Gastroesophageal sphincter (tissue), 4 donors: Measurements from ENCODE around the gene CDC27. TPM values are rescaled to one million over a fixed set of nuclear protein-coding genes. Genes with fewer than 3 reads are reported as not detected.
"Not testable (repeated sequence)": the region's sequence is repeated elsewhere in the genome, so short reads cannot be mapped to it uniquely, and the experiment has no call there.

Source experiments
- ATAC-seq: fragments of 150-250 bp; one replicate; pipeline ENCODE4 v1.9.1; 2016; ENCODE audit warnings: mild to moderate bottlenecking, moderate library complexity
- H3K27ac ChIP-seq, 4 donors: fragments of 200-600 bp; sonication (generic) in 3 of 4; 1 replicate in 3 of 4; 2 replicates in 1 of 4; pipeline ENCODE4 v1.5.1; 2016 to 2019
- H3K27me3 ChIP-seq: fragments of 200-600 bp; sonication (generic); one replicate; pipeline ENCODE4 v1.5.1; 2019
- H3K36me3 ChIP-seq, 2 donors: fragments of 200-600 bp; sonication (generic); one replicate each; pipeline ENCODE4 v1.5.1; 2019; ENCODE audit warnings: control low read depth in 1 of 2
- H3K4me1 ChIP-seq, 3 donors: fragments of 200-600 bp; sonication (generic); 1 replicate in 2 of 3; 2 replicates in 1 of 3; pipeline ENCODE4 v1.5.1; 2016 to 2019; ENCODE audit warnings: control low read depth in 2 of 3
- H3K4me3 ChIP-seq, 2 donors: fragments of 200-600 bp; sonication (generic); one replicate each; pipeline ENCODE4 v1.5.1; 2019; ENCODE audit warnings: mild to moderate bottlenecking in 1 of 2, moderate library complexity in 1 of 2
- H3K9me3 ChIP-seq, 3 donors: fragments of 200-600 bp; sonication (generic); one replicate each; pipeline ENCODE4 v1.5.1; 2017 to 2019; ENCODE audit warnings: control low read depth in 2 of 3
- EP300 ChIP-seq: sonication (generic); formaldehyde crosslinking; IDR thresholded peaks from one replicate; pipeline ENCODE4 v1.6.1; 2017; ENCODE audit warnings: antibody characterized with exemption, mild to moderate bottlenecking
- POLR2A ChIP-seq, 2 donors: fragments of 450-650 bp; IDR thresholded peaks; one replicate each; pipeline ENCODE4 v1.6.1; 2017; ENCODE audit warnings: antibody characterized with exemption in 2 of 2, mild to moderate bottlenecking in 2 of 2, moderate library complexity in 1 of 2
- POLR2AphosphoS5 ChIP-seq: sonication (generic); formaldehyde crosslinking; IDR thresholded peaks from one replicate; pipeline ENCODE4 v1.6.1; 2017; ENCODE audit warnings: antibody characterized with exemption
- WGBS, 2 donors: methylation state at CpG; one replicate each; pipeline ENCODE4 v1.1.5; 2018; ENCODE audit warnings: low coverage in 1 of 2; 5-methylcytosine and 5-hydroxymethylcytosine counted together
- total RNA-seq, 4 donors: library from RNA; depleted of rRNA; stranded (reverse); fragments of >200 nt; gene quantifications; one replicate each; pipeline ENCODE4 v1.1.0, GENCODE V29; 2016
- TF ChIP-seq, protein P1 (sequence below), 4 experiments: fragments of 200-600 bp in 2 of 4; fragments of 450-650 bp in 2 of 4; sonication (generic) in 1 of 4; IDR thresholded peaks; one replicate each; pipeline ENCODE4 v1.5.1; 2017 to 2019; ENCODE audit warnings: antibody characterized with exemption in 4 of 4, mild to moderate bottlenecking in 2 of 4, moderate library complexity in 2 of 4

CDC27 gene
- total RNA-seq, 4 donors from 2014 or later = 40.4 to 71.4 (median 56.0) TPM

DNA sequence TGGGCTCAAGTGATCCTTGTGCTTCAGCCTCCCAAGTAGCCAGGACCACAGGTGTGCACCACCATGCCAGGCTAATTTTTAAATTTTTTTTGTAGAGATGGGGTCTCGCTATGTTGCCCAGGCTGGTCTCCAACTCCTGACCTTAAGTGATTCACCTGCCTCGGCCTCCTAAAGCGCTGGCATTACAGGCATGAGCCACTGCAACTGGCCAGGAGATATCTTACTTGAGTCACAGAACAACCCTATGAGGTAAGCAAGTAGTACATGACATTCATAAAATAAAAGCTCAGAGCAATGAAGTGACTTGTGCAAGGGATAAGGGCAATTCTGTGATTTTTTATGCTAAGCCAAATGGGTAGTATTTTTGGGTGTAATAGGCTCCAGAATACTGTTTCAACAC lies 57.3 kb downstream of the CDC27 start:
- H3K4me3 ChIP-seq = no peak overlapping the region
- no peaks in the 10 kb centered on the region for H3K9me3 ChIP-seq
- no peak overlapping the region for H3K27ac ChIP-seq
- peaks cover 0 to 91% of the 10 kb centered on the region in 2 donors for H3K36me3 ChIP-seq
- H3K4me1 ChIP-seq = no peaks in the 10 kb centered on the region
- ATAC-seq = no peak
- H3K27me3 ChIP-seq = no peaks in the 10 kb centered on the region
- 60 to 73% methylated on average over 1 to 3 of the region's 3 CpGs for WGBS, 2 donors
- TF ChIP-seq EP300 (no peak), POLR2AphosphoS5 (no peak)
- TF ChIP-seq, protein P1, sequence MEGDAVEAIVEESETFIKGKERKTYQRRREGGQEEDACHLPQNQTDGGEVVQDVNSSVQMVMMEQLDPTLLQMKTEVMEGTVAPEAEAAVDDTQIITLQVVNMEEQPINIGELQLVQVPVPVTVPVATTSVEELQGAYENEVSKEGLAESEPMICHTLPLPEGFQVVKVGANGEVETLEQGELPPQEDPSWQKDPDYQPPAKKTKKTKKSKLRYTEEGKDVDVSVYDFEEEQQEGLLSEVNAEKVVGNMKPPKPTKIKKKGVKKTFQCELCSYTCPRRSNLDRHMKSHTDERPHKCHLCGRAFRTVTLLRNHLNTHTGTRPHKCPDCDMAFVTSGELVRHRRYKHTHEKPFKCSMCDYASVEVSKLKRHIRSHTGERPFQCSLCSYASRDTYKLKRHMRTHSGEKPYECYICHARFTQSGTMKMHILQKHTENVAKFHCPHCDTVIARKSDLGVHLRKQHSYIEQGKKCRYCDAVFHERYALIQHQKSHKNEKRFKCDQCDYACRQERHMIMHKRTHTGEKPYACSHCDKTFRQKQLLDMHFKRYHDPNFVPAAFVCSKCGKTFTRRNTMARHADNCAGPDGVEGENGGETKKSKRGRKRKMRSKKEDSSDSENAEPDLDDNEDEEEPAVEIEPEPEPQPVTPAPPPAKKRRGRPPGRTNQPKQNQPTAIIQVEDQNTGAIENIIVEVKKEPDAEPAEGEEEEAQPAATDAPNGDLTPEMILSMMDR (IDR thresholded peaks at IDR 0.05) = no peak

DNA sequence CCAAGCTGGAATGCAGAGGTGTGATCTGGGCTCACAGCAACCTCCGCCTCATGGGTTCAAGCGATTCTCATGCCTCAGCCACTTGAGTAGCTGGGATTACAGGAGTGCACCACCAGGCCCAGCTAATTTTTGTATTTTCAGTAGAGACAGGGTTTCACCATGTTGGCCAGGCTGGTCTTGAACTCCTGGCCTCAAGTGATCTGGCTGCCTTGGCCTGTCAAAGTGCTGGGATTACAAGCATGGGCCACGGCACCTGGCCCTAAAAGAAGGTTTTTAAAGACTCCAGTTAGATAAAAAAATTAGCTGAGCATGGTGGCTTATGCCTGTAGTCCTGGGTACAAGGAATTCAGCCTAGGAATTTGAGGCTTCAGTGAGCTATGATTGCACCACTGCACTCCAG lies 62.3 kb downstream of the CDC27 start:
- H3K27me3 ChIP-seq, H3K4me1 ChIP-seq, H3K4me3 ChIP-seq, ATAC-seq, H3K27ac ChIP-seq, H3K9me3 ChIP-seq: not testable (repeated sequence)
- 83 to 95% methylated on average over 1 to 2 of the region's 3 CpGs for WGBS, 2 donors
- peaks cover 0 to 97% of the 10 kb centered on the region in 2 donors for H3K36me3 ChIP-seq

DNA sequence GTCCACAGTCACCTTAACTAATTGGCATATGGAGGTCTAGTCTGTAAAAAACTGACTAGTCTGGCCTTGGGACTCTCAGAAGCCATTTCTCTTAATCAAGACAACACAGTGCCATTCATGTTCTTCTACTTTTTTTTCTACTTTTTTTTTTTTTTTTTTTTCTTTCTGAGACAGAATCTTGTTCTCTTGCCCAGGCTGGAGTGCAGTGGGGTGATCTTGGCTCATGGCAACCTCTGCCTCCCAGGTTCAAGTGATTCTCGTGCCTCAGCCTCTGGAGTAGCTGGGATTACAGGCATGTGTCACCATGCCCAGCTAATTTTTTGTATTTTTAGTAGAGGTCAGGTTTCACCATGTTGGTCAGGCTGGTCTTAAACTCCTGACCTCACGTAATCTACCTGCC lies 65.8 kb downstream of the CDC27 start:
- ATAC-seq, H3K27me3 ChIP-seq, H3K9me3 ChIP-seq, H3K4me1 ChIP-seq, H3K4me3 ChIP-seq, H3K27ac ChIP-seq: not testable (repeated sequence)
- peaks cover 7 to 96% of the 10 kb centered on the region in 2 donors for H3K36me3 ChIP-seq
- 71 to 75% methylated on average over 1 of the region's 2 CpGs for whole genome bisulfite sequencing, 2 donors

DNA sequence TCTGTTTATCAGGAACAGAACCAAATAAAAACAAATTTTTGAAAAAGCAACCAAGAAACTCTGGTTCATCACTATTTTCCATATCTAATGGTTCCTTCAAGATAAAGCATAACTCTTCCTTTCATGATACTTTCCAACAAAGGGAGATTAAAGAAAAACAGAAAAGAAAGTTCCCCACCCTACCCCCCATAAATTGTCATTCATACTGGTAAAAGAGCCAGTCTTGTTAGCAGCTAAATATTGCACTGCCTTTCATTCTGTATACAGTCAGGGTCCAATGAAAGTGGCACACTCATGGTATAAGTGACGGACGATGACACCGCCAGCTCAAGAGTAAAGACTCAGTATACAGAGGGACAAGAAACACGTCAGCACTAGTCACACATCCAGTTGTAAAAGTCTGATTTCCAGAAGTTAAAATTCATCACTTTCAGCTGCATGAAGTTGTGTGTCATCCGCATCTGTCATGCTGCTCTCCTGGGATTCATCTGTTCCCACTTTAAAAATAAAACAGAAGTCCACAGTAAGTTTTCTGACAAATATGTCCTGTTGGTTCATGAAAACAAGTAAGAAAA lies 68.5 kb downstream of the CDC27 start:
- Histone ChIP-seq H3K27me3 (no peaks in the 10 kb centered on the region), H3K9me3 (no peaks in the 10 kb centered on the region), H3K36me3 (peaks cover 7 to 78% of the 10 kb centered on the region in 2 donors), H3K4me1 (no peaks in the 10 kb centered on the region), H3K4me3 (no peak overlapping the region), H3K27ac (no peak overlapping the region)
- TF ChIP-seq EP300 = no peak
- TF ChIP-seq, protein P1 (IDR thresholded peaks at IDR 0.05) = no peak
- WGBS, 2 donors = 66 to 85% methylated on average over 4 to 5 of the region's 5 CpGs
- no peak for ATAC-seq

DNA sequence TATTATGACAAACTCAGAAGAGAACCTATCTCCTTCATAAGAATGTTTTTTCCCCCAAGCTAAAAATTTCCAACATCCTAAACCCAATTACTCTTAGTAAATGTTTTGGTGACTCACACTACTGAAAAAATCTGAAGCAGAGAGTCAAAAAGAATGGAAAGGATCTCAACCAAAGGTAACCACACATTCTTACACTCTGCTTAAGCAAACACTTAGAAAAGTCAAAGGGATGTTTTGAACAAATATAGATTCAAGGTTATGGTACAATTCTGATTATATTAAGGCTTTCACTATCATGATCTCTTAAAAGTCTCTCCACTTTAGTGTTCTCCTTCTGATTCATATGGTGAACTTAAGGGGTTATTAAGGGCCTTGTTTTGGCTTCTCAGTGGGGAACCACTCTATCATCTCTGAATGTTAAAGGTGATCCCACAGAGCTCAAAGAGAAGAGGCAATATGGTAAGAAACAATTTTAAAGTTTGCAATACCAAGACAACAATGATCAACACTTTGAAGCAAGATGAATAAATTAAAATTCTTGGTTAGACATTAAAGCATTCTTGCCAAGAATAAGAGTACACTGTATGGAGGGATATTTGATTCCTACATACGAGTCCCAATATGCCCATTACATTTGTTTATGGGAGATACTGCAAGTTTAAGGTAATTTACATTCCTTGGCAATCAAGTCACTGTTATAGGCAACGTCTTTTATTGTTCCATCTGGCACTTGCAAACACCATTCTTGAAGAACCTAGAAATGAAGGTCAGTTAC lies 69.2 kb downstream of the CDC27 start:
- 44 to 66% methylated on average over 2 of the region's 2 CpGs for WGBS, 2 donors
- peaks cover 7 to 73% of the 10 kb centered on the region in 2 donors for H3K36me3 ChIP-seq

More for the DNA sequence above, 69.2 kb downstream of the CDC27 start:
- Histone ChIP-seq H3K27me3 (no peaks in the 10 kb centered on the region), H3K27ac (no peak overlapping the region), H3K4me1 (no peaks in the 10 kb centered on the region), H3K9me3 (no peaks in the 10 kb centered on the region), H3K4me3 (no peak overlapping the region)
- no peak for TF ChIP-seq POLR2AphosphoS5
- TF ChIP-seq, protein P1 (IDR thresholded peaks at IDR 0.05) = no peak
- TF ChIP-seq EP300 = no peak
- no peak for TF ChIP-seq POLR2A (IDR thresholded peaks at IDR 0.05)
- no peak for ATAC-seq
